Renal cortex interstitium (tissue), 11 donors: Measurements from ENCODE around the gene SBF2. TPM values are rescaled to one million over a fixed set of nuclear protein-coding genes. Genes with fewer than 3 reads are reported as not detected.
"Not testable (repeated sequence)": the region's sequence is repeated elsewhere in the genome, so short reads cannot be mapped to it uniquely, and the experiment has no call there.

ENCODE experiments used
- DNase-seq, 11 donors: peaks; one replicate each; pipeline ENCODE4 v3.0.0-alpha.2; 2013; ENCODE audit warnings: low read depth in 9 of 11, low spot score in 4 of 11; ENCODE audit errors: extremely low read depth in 1 of 11
- polyA plus RNA-seq, 3 donors: library from polyadenylated mRNA; unstranded; fragments of 120-200 nt; gene quantifications; one replicate each; pipeline ENCODE4 v1.2.1, GENCODE V29; 2013; ENCODE audit not compliant: insufficient read length in 3 of 3

The SBF2 gene
- polyA plus RNA-seq, 3 donors = 47.0 to 58.3 (median 52.3) TPM

DNA sequence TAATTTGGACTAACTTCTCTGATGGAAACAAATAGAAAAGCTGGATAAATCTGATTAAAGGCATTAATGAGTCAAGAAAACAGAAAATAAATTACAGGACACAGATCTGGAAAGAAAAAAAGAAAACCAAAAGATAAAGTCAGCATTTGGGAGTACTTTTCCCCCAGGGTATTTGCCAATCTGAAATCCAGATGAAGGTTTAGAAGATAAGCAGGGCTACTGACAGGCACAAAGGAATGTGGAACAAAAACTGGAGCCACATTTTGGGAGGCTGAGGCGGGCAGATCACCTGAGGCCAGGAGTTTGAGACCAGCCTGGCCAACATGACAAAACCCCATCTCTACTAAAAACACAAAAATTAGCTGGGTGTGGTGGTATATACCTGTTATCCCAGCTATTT lies 57.2 kb downstream of the SBF2 start:
- DNase-seq = no peak

DNA sequence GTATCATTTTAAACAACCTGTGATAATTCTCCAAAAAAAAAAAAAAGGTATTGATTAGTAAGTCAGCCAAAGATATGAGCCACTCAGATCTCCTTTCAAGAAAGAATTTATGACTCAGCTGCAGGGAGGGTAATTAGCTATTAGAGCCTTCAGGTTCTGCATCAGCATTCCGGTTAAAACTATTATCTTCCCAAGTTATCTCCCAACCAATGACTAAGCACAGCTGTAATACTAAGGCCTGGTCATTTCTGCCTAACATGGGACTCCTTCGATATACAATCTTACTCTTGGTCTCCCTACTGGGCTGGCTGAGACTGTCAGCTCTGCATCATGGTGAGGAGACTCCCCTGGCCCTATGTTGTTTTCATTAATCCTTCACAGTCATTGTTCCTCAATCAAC lies 60.4 kb downstream of the SBF2 start:
- DNase-seq = no peak

DNA sequence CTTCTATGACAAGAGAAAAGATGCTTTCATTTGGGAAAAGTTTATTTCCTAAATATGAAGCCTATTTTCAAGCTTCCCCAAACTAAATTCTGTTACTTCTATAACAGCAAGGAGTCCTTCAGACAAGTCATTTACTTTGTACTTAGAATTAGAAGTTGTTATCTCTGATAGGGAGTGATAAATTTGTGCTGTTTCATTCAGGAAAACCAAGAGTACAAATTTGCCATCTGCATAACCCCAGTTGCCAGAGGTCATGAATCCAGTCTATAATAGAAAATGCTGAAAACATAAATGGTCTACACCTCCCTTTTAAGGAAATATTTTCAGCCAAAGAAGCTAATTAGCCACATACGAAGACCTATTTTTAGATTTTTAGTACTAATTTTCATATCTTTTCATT lies 61.3 kb downstream of the SBF2 start:
- no peak for DNase-seq

DNA sequence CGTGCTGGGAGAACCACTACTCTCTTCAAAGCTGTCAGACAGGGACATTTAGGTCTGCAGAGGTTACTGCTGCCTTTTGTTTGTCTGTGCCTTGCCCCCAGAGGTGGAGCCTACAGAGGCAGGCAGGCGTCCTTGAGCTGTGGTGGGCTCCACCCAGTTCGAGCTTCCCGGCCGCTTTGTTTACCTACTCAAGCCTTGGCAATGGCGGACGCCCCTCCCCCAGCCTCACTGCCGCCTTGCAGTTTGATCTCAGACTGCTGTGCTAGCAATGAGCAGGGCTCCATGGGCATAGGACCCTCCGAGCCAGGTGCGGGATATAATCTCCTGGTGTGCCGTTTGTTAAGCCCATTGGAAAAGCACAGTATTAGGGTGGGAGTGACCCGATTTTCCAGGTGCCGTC lies 62.2 kb downstream of the SBF2 start:
- not testable (repeated sequence) for DNase-seq

DNA sequence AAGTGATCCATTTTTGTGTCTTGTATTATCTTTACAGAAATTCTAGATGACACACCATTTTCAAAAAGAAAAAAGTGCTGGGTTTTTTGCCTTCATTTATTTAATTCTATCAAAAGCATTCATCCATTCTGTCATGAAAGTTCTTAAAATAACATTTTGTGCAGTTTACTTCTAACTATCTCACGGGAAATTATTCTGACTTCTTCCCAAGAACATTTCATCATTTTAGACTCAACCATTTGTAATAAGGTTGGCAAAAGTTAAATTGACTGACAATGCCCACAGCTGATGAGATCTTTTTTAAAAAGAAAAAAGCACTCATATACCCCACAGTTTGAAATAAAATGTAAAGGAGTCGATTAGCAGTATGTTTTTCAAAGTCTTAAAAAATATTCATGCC lies 68.5 kb downstream of the SBF2 start:
- no peak for DNase-seq

DNA sequence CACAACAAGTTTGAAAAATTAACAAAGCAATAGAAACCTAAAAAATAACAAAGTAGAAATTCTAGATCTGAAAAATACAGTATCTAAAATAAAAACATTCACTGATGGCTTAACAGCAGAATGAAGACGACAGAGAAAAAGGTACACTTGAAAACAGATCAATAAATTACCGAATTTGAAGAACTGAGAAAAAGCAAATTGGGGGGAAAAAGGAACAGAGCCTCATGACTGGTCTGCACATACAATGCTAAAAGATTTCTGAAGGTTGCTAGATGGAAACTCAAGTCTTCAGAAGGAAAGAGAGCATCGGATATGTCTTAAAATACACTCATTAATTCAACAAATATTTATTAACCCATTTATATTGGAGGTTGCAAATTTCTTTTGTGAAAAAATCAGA lies 71.6 kb downstream of the SBF2 start:
- no peak for DNase-seq

DNA sequence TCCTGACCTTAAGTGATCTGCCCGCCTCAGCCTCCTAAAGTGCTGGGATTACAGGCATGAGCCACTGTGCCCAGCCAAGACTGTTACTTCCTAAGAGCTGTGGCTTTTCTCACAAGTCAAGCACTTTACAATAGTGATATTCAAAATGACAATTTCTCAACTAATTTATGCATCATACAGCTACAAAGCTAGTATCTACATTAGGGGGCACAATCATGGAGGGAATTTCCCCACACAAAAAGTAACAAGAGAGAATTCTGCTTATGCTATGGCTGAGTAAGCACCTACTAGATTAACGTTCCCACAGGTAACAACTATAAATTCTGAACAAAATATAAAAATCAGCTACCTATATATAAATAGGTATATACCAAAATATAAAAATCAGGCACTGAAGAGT lies 72.7 kb downstream of the SBF2 start:
- no peak for DNase-seq

DNA sequence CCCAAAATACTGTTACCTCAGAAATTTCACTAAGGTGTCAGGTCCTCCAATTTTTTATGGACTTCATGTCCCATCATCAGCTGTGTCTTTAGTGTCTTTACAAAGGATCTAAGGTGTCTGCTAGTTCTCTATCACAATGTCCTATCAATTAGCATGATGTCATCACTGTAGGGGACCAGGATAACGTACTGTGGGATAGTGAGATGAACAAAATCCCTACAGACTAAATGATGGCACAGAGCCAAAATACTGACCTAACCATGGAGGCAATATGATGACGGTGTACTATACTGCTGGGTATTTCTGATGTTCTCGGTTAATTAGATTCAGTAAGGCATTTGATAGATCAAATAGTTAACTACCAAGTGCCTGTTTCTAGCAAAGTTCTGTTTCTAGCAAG lies 82.5 kb downstream of the SBF2 start:
- DNase-seq = no peak

DNA sequence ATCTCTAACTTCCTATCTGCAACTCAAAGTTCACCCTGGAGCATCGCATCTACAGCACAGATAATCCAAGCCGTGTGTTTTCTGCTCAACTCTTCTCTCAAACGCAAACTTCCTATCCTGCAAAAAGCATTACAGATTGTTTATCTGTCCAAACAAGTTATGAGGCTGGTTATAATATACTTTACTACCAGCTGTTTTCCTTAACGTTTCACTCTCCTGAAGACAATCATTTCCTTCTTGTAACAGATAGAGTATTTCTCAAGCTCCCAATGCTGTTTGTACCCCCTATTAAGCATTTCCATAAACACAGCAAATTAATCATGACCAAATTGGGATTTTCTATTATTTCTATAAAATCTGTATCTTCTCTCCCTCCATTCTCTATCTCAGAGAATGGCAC lies 84.7 kb downstream of the SBF2 start:
- DNase-seq = no peak

DNA sequence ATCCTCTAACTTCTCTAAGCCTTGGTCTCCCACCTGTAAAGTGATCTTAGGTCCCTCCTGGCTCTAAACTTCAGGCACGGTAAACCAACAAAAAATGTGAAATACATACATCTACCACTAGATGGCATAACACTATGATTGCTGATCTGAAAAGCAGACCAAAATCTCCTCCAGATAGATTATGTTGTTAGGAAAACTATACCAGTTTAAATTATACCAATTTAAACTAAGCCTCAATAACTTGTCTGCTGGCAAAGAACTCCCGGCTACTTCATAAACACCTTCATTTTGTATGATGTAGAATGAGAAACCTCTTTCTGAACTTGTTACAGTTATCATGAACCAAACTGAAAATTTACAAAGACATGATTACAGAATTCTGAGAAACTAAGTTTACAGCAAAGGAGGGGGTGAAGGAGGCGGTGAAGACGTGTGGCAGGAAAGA lies 85.9 kb downstream of the SBF2 start:
- peak in 9 of 11 donors; percentile 9 to 41 (median 23) for DNase-seq

DNA sequence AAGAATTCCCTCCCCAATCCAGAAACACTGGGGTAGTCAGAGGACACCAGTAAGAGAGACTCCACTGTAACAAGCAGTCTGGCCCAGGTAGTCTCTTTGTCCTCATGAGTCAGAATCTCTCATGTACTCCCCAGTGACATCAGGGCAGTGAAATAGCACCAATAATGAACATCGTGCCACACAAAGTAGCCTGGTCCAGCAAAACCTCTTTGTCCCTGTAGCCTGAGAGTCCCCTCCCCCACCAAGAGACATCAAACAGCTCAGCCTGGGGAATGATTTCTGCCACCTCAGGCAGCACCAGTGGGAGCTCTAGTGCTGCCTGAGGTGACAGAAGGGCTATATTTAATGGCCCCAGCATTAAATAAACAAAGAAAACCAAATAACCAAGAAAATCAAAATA lies 88.1 kb downstream of the SBF2 start:
- DNase-seq = peak in 7 of 11 donors; percentile 16 to 40 (median 24)

DNA sequence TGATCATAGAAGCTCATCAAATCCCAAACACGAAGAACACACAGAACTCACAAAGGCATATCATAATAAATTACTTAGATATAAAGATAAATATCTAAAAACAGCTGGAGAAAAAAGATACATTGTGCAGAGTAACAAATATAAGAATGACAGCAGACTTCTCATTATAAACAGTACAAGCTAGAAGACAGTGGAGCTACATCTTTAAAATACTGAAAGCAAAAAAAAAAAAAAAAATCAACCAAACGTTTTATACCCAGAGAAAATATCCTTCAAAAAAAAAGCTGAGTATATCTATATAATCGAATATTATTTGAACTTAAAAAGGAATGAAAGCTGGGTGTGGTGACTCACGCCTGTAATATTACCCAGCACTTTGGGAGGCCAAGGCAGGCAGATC lies 90.0 kb downstream of the SBF2 start:
- DNase-seq = no peak

DNA sequence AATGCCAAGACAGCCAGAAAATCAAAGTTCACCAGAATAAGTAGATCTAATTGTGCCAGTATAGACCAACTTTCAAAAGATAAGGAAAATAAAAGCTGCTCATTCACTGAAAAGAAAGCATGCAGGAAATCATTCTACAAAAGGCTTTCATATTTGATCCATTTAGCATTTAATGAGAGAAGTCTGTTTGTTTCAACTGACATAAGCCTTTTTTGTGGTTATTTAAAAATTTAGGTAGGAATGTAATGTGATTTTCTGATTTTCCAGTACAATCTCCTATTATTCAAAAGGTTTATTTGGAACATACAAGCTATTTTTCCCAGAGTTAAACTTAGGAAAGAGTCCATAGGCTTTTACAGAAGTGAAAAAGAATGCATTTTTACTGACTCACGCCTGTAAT lies 92.7 kb downstream of the SBF2 start:
- DNase-seq = no peak

DNA sequence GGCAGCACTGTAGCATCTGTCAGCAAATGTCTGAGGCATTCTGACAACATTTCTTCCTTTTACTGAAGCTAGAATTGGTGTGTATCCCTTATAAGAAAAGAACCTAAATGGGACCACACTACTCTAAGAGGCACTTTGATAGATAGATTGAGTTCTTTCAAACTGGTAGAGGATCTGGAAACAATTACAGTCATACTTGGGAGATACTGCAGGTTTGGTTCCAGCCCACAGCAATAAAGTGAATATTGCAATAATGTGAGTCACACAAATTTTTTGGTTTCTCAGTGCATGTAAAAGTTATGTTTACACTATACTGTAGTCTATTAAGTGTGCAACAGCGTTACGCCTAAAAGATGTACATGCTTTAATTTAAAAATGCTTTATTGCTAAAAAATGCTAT lies 96.9 kb downstream of the SBF2 start:
- DNase-seq = no peak

DNA sequence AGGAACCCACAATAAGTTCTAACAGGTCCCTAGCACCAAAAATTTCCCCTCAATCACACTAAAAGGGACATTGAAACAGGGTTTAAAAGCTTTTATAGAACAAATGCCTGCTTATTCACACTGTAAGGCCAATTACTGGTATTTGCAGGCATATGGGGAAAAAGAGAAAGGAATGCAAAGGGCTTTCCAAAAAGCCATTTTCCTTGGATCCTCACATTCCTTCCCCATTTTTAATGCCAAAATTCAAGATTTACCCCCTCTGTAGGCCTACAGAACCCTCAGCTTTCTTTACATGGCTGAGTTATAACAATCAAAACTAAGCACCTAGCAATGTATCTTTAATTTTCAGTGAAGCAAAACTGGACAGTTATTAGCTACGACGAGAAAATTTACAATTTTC lies 102.0 kb downstream of the SBF2 start:
- no peak for DNase-seq

DNA sequence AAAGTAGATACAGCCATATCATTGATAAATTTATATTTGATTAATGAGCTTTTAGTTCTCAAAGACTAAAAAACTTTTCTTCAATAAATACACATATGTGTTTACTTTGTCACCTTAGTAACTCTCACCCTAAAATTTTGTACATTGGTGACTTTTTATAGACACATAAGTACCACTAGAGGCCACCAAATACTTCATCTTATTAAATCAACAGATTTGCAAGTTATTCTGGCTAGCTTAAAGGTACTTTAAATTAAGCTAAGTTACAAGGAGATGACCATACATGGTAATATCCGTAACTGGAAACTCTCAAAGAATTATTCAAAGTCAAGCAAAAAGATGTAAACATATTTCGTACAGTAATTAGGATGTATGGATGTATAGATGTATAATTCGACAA lies 112.2 kb downstream of the SBF2 start:
- DNase-seq = peak in 3 of 11 donors; percentile 6 to 16 (median 12)

DNA sequence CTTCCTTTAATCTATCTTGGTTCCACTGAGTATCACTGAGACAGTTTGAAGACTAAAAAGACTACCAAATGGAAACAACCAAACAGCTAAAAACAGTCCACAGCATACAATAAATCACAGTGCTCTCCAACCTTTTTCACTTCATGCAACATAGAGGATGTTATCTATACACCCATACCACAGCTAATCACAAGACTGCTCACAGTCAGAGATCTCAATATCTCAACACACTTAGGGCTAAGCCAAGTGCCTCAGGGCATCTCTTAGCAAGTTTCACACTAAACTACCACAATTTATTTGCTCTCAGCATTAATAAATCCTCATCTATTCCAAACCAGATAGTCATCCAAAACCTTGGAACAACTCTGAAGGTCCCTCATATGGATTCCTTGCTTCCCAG lies 129.4 kb downstream of the SBF2 start:
- DNase-seq = no peak

DNA sequence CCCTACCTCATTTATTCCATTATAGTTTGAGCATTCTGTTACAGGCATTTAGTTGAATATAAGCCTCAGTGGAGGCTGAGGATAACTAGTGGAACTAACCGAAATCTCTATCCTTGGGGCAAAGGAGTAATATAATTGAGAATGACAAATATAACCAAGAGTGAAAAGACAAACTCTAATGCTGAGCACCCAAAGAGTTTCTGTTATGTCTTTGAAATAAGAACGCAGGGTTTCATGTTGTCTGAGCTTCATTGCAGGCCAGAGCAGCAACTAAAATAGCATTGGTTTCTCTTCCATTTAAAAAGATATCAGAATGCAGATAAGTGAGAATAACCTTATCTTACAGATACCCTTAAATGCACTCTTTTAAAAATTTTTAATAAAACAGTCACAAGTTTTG lies 131.8 kb downstream of the SBF2 start:
- no peak for DNase-seq

DNA sequence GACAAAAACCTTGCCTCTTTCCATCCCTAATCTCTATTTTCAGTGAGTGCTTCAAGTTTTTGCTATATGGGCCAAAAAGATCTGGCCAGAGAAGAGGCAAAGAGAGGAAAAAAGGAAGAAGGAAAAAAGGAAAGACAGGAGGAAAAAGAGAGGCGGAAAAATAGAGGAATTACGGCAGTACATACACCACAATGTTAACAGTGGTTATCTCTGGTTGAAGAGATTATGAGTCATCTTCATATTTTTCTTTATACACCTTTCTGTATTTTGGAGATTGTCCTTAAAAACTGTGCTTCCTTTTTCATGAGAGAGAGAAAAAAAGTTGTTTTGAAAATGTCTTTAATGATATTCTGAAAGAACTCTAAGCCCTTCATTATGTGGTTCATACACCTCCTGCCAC lies 133.7 kb downstream of the SBF2 start:
- no peak for DNase-seq

DNA sequence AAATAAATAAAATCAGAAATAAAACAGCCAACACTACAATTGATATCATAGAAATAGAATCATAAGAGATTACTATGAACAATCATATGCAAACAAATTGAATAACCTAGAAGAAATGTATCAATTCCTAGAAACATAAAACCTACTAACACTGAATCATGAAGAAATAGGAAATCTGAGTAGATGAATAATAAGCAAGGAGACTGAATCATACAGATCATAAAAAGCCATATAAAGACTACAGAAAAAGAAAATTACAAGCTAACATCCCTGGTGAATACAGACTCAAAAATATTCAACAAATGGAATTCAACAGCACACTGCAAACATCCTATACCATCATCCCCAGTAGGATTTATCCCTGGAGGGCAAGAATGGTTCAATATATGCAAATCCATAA lies 135.6 kb downstream of the SBF2 start:
- no peak for DNase-seq

DNA sequence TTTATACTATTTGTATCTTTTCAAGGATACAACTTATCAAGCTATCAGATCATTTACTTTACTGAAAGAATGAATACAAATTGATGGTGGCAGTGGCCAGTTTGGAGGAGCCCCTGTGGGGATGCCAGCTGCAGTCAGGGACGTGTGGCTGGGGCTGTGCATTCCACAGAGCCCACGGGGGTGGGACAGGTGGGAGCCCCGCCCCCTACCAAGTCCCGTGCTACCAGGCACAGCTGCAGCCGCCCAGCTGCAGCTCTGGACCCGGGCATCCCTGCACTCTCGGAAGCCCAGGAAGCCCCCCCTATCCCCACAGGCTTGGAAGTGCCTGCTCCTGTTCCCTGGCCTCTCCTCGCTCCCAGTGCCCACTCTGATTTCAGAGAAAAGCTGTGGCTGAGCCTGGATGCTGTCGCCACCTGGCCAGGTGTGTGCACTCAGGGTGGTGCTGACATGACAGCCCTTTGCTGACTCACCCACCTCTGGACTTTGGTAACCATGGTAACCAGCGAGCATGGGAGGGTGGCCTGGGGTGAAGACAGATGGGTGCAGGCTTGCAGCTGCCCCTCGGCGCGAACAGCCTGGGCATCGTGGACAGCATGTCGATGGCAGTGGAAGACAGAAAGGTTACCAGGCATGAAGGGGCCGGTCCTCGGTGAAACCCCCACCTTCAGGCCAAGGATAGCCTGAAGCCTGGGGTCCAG lies 138.1 kb downstream of the SBF2 start:
- DNase-seq = no peak

DNA sequence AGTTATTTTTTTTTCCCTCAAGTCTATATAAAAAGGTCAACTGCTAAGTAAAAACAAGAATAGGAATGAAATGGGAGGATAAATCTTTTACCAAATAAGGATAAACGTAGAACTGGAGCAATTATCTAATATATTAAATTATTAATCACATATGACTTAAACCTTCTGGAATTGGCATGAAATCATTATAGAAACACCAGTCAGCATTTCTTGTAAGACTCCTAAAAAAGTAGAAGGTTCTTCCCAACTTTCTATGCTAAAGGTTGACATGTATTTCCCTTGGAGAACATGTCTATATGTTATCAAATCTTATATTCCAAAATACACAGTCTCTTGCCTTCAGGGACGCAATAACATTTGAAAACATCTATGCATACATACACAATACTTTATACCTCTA lies 143.2 kb downstream of the SBF2 start:
- no peak for DNase-seq
